Body of pancreas (tissue), 4 donors: ENCODE measurements around the gene ABCC6. TPM values are rescaled to one million over a fixed set of nuclear protein-coding genes. Genes with fewer than 3 reads are reported as not detected.

ENCODE experiments used
- ATAC-seq: fragments of 150-250 bp; one replicate; pipeline ENCODE4 v1.9.1; 2016
- DNase-seq, 4 donors: peaks; one replicate each; pipeline ENCODE4 v3.0.0-alpha.2; 2019
- H3K27ac ChIP-seq, 4 donors: fragments of 200-600 bp; sonication (generic); 1 replicate in 3 of 4; 2 replicates in 1 of 4; pipeline versions ENCODE4 v1.5.1 to v1.6.1; 2016 to 2019; ENCODE audit warnings: mild to moderate bottlenecking in 1 of 4, mixed read lengths in 1 of 4, moderate library complexity in 1 of 4
- H3K27me3 ChIP-seq, 2 donors: fragments of 200-600 bp; sonication (generic); one replicate each; pipeline ENCODE4 v1.6.0; 2016; ENCODE audit warnings: mild to moderate bottlenecking in 1 of 2
- H3K36me3 ChIP-seq, 2 donors: fragments of 200-600 bp; sonication (generic); replicated peaks in 1 of 2; 2 replicates each; pipeline ENCODE4 v1.5.1; 2016; ENCODE audit warnings: low read depth in 2 of 2; ENCODE audit not compliant: insufficient read depth in 1 of 2
- H3K4me1 ChIP-seq: fragments of 200-600 bp; sonication (generic); one replicate; pipeline ENCODE4 v1.6.0; 2016
- H3K4me3 ChIP-seq, 2 donors: fragments of 200-600 bp; sonication (generic); 1 replicate in 1 of 2; 2 replicates in 1 of 2; pipeline ENCODE4 v1.5.1; 2016 to 2019
- H3K9me3 ChIP-seq, 3 donors: fragments of 200-600 bp; sonication (generic); 1 replicate in 2 of 3; 2 replicates in 1 of 3; pipeline ENCODE4 v1.5.1; 2016
- POLR2A ChIP-seq, 3 donors: fragments of 450-650 bp; IDR thresholded peaks; one replicate each; pipeline ENCODE4 v1.6.1; 2016; ENCODE audit warnings: antibody characterized with exemption in 3 of 3, mild to moderate bottlenecking in 2 of 3
- WGBS, 2 donors: methylation state at CpG; one replicate each; pipeline ENCODE4 v1.1.5; 2017; 5-methylcytosine and 5-hydroxymethylcytosine counted together
- intact Hi-C: fragments of 100-400 bp; cut with DNase I; formaldehyde crosslinking; loops from one replicate; pipeline ENCODE4 v1.15.1; 2023
- total RNA-seq, 2 donors: library from RNA; depleted of rRNA; stranded (reverse); fragments of >200 nt; gene quantifications; one replicate each; pipeline ENCODE4 v1.1.0, GENCODE V29; 2016
- TF ChIP-seq, protein P1 (sequence below), 7 experiments: fragments of 450-650 bp in 4 of 7; fragments of 200-600 bp in 3 of 7; sonication (generic) in 3 of 7; IDR thresholded peaks; one replicate each; pipeline ENCODE4 v1.5.1; 2016 to 2019; ENCODE audit warnings: antibody characterized with exemption in 7 of 7

Gene ABCC6
- total RNA-seq, 2 donors from 2014 or later: 19.4 to 45.1 TPM

GRCh38 chr16:16131659-16132058, 91.6 kb downstream of the ABCC6 start:
- Histone ChIP-seq H3K27me3 (no peaks in the 10 kb centered on the region), H3K36me3 (peaks cover 0 to 2% of the 10 kb centered on the region in 2 donors), H3K4me1 (no peaks in the 10 kb centered on the region), H3K4me3 (no peak overlapping the region), H3K27ac (no peak overlapping the region), H3K9me3 (no peaks in the 10 kb centered on the region)
- no peak for DNase-seq
- intact Hi-C loops: no loop called here
- 88 to 90% methylated on average over 15 of the region's 15 CpGs for WGBS, 2 donors
- ATAC-seq: no peak
- TF ChIP-seq, protein P1, sequence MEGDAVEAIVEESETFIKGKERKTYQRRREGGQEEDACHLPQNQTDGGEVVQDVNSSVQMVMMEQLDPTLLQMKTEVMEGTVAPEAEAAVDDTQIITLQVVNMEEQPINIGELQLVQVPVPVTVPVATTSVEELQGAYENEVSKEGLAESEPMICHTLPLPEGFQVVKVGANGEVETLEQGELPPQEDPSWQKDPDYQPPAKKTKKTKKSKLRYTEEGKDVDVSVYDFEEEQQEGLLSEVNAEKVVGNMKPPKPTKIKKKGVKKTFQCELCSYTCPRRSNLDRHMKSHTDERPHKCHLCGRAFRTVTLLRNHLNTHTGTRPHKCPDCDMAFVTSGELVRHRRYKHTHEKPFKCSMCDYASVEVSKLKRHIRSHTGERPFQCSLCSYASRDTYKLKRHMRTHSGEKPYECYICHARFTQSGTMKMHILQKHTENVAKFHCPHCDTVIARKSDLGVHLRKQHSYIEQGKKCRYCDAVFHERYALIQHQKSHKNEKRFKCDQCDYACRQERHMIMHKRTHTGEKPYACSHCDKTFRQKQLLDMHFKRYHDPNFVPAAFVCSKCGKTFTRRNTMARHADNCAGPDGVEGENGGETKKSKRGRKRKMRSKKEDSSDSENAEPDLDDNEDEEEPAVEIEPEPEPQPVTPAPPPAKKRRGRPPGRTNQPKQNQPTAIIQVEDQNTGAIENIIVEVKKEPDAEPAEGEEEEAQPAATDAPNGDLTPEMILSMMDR (IDR thresholded peaks at IDR 0.05): no peak
- no peak for TF ChIP-seq POLR2A (IDR thresholded peaks at IDR 0.05)

DNA sequence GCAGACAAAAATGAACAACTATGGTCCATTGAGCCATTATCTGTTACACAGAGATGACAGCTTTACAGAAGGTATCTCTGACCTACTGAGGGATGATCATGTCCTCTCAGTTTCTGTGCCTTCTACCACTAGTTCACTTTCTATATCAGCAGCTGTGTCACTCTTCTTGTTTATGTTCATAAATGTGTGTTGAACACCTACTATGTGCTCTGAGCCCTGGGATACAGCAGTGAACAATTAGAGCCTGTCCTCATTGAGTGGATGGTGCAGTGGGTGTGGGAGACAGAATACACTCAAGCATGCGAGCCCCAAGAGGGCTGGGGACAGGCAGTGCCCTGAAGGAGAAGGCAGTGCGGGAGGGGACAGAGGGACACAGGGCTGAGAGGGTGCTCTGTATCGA, 92.1 kb downstream of the ABCC6 start:
- no peak for ATAC-seq
- Histone ChIP-seq H3K27ac (no peak overlapping the region), H3K27me3 (no peaks in the 10 kb centered on the region), H3K4me3 (no peak overlapping the region), H3K9me3 (no peaks in the 10 kb centered on the region), H3K4me1 (no peaks in the 10 kb centered on the region), H3K36me3 (peaks cover 0 to 2% of the 10 kb centered on the region in 2 donors)
- TF ChIP-seq, protein P1 (IDR thresholded peaks at IDR 0.05): no peak
- TF ChIP-seq POLR2A (IDR thresholded peaks at IDR 0.05): no peak
- no peak for DNase-seq
- WGBS, 2 donors: 73 to 90% methylated on average over 3 of the region's 3 CpGs
- intact Hi-C loops: no loop called here

DNA sequence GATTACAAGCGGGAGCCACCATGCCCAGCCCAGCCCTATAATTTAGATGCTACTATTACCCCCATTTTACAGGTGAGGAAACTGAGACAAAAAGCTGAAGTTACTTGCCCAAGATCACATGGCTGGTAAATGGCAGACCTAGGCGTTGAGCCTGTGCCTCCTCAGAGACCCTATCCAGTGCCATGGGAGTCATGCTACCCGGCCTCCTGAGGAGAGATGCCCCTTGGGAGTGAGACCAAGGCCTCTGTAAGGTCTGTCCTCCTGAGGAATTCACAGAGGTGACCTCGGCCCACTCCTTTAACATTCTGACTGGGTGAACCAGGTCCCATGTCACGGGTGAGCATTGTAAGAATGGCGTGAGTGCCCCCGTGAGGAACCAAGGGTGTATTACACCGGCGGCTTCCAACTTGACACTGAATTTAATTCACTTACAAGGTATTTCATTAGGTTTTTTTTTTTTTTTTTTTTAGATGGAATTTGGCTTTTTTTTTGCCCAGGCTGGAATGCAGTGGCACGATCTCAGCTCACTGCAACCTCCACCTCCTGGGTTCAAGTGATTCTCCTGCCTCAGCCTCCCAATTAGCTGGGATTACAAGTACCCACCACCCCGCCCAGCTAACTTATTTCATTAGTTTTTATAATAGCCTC, 95.7 kb downstream of the ABCC6 start:
- TF ChIP-seq, protein P1 (IDR thresholded peaks at IDR 0.05): peak; percentile 67 to 99 (median 93)
- no peak for TF ChIP-seq POLR2A (IDR thresholded peaks at IDR 0.05)
- 16 to 30% methylated on average over 8 to 11 of the region's 11 CpGs for WGBS, 2 donors
- H3K27me3 ChIP-seq: no peaks in the 10 kb centered on the region
- intact Hi-C loops: loop anchor here (10.0 kb wide), 1 partner anchor 363 kb away; no protein-coding TSS in a partner anchor
- peak; percentile 90 for ATAC-seq
- H3K36me3 ChIP-seq: peaks cover 0 to 5% of the 10 kb centered on the region in 2 donors
- peak; percentile 73 to 83 (median 79) for DNase-seq
- H3K4me3 ChIP-seq: no peak overlapping the region
- peak overlapping the region in 1 of 4 donors; percentile 47 for H3K27ac ChIP-seq
- no peaks in the 10 kb centered on the region for H3K4me1 ChIP-seq
- H3K9me3 ChIP-seq: no peaks in the 10 kb centered on the region

- Histone ChIP-seq H3K4me1 (no peaks in the 10 kb centered on the region), H3K27me3 (no peaks in the 10 kb centered on the region), H3K27ac (no peak overlapping the region), H3K36me3 (peaks cover 0 to 5% of the 10 kb centered on the region in 2 donors), H3K4me3 (no peak overlapping the region), H3K9me3 (no peaks in the 10 kb centered on the region)
- intact Hi-C loops: loop anchor here (10.0 kb wide), 1 partner anchor 362 kb away; no protein-coding TSS in a partner anchor
- 77 to 78% methylated on average over 10 of the region's 10 CpGs for WGBS, 2 donors
- ATAC-seq (no peak), DNase-seq (no peak)
- no peak for TF ChIP-seq POLR2A (IDR thresholded peaks at IDR 0.05)
- TF ChIP-seq, protein P1 (IDR thresholded peaks at IDR 0.05): no peak
Measured at GRCh38 chr16:16126896-16127295, 96.4 kb downstream of the ABCC6 start.

DNA sequence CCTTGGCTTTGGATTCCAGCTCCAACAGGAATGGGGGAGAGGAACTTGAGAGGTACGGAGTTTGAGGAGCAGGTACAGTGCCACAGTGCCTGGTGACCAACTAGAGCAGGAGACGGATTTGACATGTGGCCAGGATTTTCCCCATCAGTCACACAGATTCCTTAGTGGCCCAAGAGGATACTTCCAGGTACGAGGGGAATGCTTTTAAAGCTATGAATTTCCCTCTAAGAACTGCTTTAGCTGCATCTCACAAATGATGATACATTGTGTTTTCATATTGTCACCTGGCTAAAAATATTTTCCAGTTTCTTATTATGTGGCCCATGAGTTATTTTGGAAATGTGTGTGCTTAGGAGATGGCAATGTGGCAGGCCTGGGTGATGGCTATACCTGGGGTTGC, 98.3 kb downstream of the ABCC6 start:
- Histone ChIP-seq H3K36me3 (peaks cover 0 to 3% of the 10 kb centered on the region in 2 donors), H3K27me3 (no peaks in the 10 kb centered on the region), H3K27ac (no peak overlapping the region), H3K9me3 (no peaks in the 10 kb centered on the region), H3K4me1 (no peaks in the 10 kb centered on the region), H3K4me3 (no peak overlapping the region)
- ATAC-seq (no peak), DNase-seq (no peak)
- intact Hi-C loops: loop anchor here (5.0 to 10.0 kb wide), 2 partner anchors 253 to 360 kb away; no protein-coding TSS in a partner anchor
- no peak for TF ChIP-seq POLR2A (IDR thresholded peaks at IDR 0.05)
- TF ChIP-seq, protein P1 (IDR thresholded peaks at IDR 0.05): no peak
- 100% methylated on average over 3 of the region's 3 CpGs for WGBS, 2 donors
